H1 (cell line): ENCODE measurements around the gene ANK3. TPM values are rescaled to one million over a fixed set of nuclear protein-coding genes. Genes with fewer than 3 reads are reported as not detected.

Source experiments
- CTCF ChIA-PET: fragments of 300-600 bp; sonication (Branson Sonifier 250); formaldehyde crosslinking; loops from one replicate; lab custom pipeline; 2021; ENCODE audit not compliant: partially characterized antibody; lab: Charles Lee
- POLR2A ChIA-PET: fragments of 300-600 bp; sonication (Branson Sonifier 250); formaldehyde crosslinking; loops from one replicate; lab custom pipeline; 2021; ENCODE audit warnings: inconsistent platforms; ENCODE audit not compliant: partially characterized antibody; lab: Charles Lee
- DNase-seq, 2 experiments: peaks; one replicate each; pipeline versions ENCODE4 v3.0.0 to v3.0.0-alpha.2; 2010 to 2022; ENCODE audit warnings: low spot score in 2 of 2, low read depth in 1 of 2, mixed read lengths in 1 of 2
- FAIRE-seq: peaks from 2 replicates; lab custom pipeline; 2011; peaks lifted over from hg19 to GRCh38; lab: Jason Lieb, UNC
- H2AFZ ChIP-seq: 2 replicates; pipeline ENCODE4 v1.8.1; 2012; ENCODE audit warnings: low read length, inconsistent platforms
- H2AK5ac ChIP-seq: 2 replicates; pipeline ENCODE4 v1.6.1; 2013; ENCODE audit warnings: low read depth, low read length
- H2BK120ac ChIP-seq: replicated peaks from 2 replicates; pipeline ENCODE3; 2013; ENCODE audit warnings: low read depth, low read length, inconsistent platforms
- H2BK12ac ChIP-seq: 2 replicates; pipeline ENCODE4 v1.6.1; 2013; ENCODE audit warnings: low read depth, low read length
- H2BK15ac ChIP-seq: 2 replicates; pipeline ENCODE4 v1.6.1; 2013; ENCODE audit warnings: low read length
- H2BK20ac ChIP-seq: 2 replicates; pipeline ENCODE4 v1.6.1; 2013; ENCODE audit warnings: low read length
- H2BK5ac ChIP-seq: 2 replicates; pipeline ENCODE4 v1.6.1; 2013; ENCODE audit warnings: low read depth, low read length
- H3K14ac ChIP-seq: 2 replicates; pipeline ENCODE4 v1.6.1; 2013; ENCODE audit warnings: inconsistent platforms; ENCODE audit not compliant: insufficient read length
- H3K18ac ChIP-seq: 2 replicates; pipeline ENCODE4 v1.6.1; 2013; ENCODE audit warnings: low read length; ENCODE audit errors: extremely low read depth
- H3K23ac ChIP-seq: 2 replicates; pipeline ENCODE4 v1.6.1; 2013; ENCODE audit warnings: inconsistent platforms; ENCODE audit not compliant: insufficient read length
- H3K23me2 ChIP-seq: 2 replicates; pipeline ENCODE4 v1.6.1; 2013; ENCODE audit warnings: low read depth, low read length
- H3K27ac ChIP-seq: 2 replicates; pipeline ENCODE4 v1.6.1; 2011; ENCODE audit warnings: low read depth, low read length, inconsistent platforms
- H3K27me3 ChIP-seq, 4 experiments: replicated peaks in 1 of 4; 1 replicate in 1 of 4; 2 replicates in 3 of 4; pipeline versions ENCODE4 v1.6.1 to v1.8.1; 2011 to 2013; ENCODE audit warnings: low read length in 3 of 4, mild to moderate bottlenecking in 3 of 4, inconsistent platforms in 2 of 4, mixed read lengths in 2 of 4, moderate library complexity in 1 of 4; ENCODE audit not compliant: control insufficient read depth in 3 of 4, insufficient read depth in 3 of 4; ENCODE audit errors: extremely low read depth in 1 of 4
- H3K36me3 ChIP-seq, 4 experiments: 2 replicates each; pipeline versions ENCODE4 v1.6.1 to v1.8.1; 2011 to 2013; ENCODE audit warnings: mild to moderate bottlenecking in 4 of 4, low read length in 3 of 4, moderate library complexity in 2 of 4, control low read depth in 1 of 4, inconsistent platforms in 1 of 4; ENCODE audit not compliant: insufficient read depth in 4 of 4, control insufficient read depth in 2 of 4
- H3K4ac ChIP-seq: replicated peaks from 2 replicates; pipeline ENCODE3; 2013; ENCODE audit warnings: low read length, low read depth, mixed read lengths, inconsistent platforms; ENCODE audit not compliant: insufficient read length
- H3K4me1 ChIP-seq, 4 experiments: replicated peaks in 1 of 4; 1 replicate in 1 of 4; 2 replicates in 3 of 4; pipeline versions ENCODE4 v1.6.1 to v1.8.1; 2011 to 2013; ENCODE audit warnings: low read length in 3 of 4, inconsistent platforms in 2 of 4, mixed read lengths in 1 of 4; ENCODE audit not compliant: insufficient read depth in 4 of 4, control insufficient read depth in 3 of 4
- H3K4me2 ChIP-seq, 2 experiments: 2 replicates each; pipeline versions ENCODE4 v1.6.1 to v1.8.1; 2011 to 2013; ENCODE audit warnings: low read depth in 2 of 2, low read length in 2 of 2, control low read depth in 1 of 2, inconsistent platforms in 1 of 2, mild to moderate bottlenecking in 1 of 2; ENCODE audit not compliant: insufficient read depth in 1 of 2
- H3K4me3 ChIP-seq, 4 experiments: fragments of 200-600, 300-600 bp in 1 of 4; sonication (generic), shearing (Covaris generic), sonication (Bioruptor Twin) in 1 of 4; 2 replicates each; pipeline versions ENCODE4 v1.5.1 to v1.8.1; 2011 to 2016; ENCODE audit warnings: low read length in 4 of 4, low read depth in 3 of 4, control low read depth in 2 of 4, inconsistent platforms in 2 of 4, mild to moderate bottlenecking in 2 of 4, mixed read lengths in 1 of 4, moderate library complexity in 1 of 4; ENCODE audit not compliant: insufficient read depth in 2 of 4; ENCODE audit errors: extremely low read depth in 1 of 4
- H3K56ac ChIP-seq: replicated peaks from 2 replicates; pipeline ENCODE3; 2013; ENCODE audit warnings: low read depth, mild to moderate bottlenecking, mixed read lengths, low read length, inconsistent platforms; ENCODE audit not compliant: insufficient read length
- H3K79me1 ChIP-seq: 2 replicates; pipeline ENCODE4 v1.6.1; 2013; ENCODE audit warnings: low read depth, low read length, control low read depth
- H3K79me2 ChIP-seq, 2 experiments: 2 replicates each; pipeline versions ENCODE4 v1.6.1 to v1.8.1; 2012 to 2013; ENCODE audit warnings: low read length in 2 of 2, mild to moderate bottlenecking in 2 of 2, inconsistent platforms in 1 of 2; ENCODE audit not compliant: insufficient read depth in 2 of 2, control insufficient read depth in 1 of 2
- H3K9ac ChIP-seq, 4 experiments: replicated peaks in 1 of 4; 1 replicate in 1 of 4; 2 replicates in 3 of 4; pipeline versions ENCODE4 v1.6.1 to v1.8.1; 2011 to 2013; ENCODE audit warnings: low read depth in 3 of 4, low read length in 3 of 4, control low read depth in 2 of 4, mild to moderate bottlenecking in 2 of 4, moderate library complexity in 2 of 4, inconsistent platforms in 1 of 4; ENCODE audit errors: extremely low read depth in 1 of 4
- H3K9me3 ChIP-seq, 2 experiments: 2 replicates each; pipeline versions ENCODE4 v1.6.1 to v1.8.1; 2012 to 2013; ENCODE audit warnings: mild to moderate bottlenecking in 2 of 2, moderate library complexity in 2 of 2, control low read depth in 1 of 2, inconsistent platforms in 1 of 2, low read depth in 1 of 2, low read length in 1 of 2, mixed read lengths in 1 of 2; ENCODE audit not compliant: insufficient read depth in 2 of 2
- H4K20me1 ChIP-seq, 2 experiments: replicated peaks in 1 of 2; 2 replicates each; pipeline versions ENCODE3 to v1.8.1; 2011 to 2013; ENCODE audit warnings: inconsistent platforms in 2 of 2, low read length in 2 of 2, mild to moderate bottlenecking in 1 of 2; ENCODE audit not compliant: insufficient read depth in 2 of 2, control insufficient read depth in 1 of 2
- H4K5ac ChIP-seq: 2 replicates; pipeline ENCODE4 v1.6.1; 2013; ENCODE audit warnings: low read length, low read depth, mixed read lengths, inconsistent platforms; ENCODE audit not compliant: insufficient read length
- H4K8ac ChIP-seq: 2 replicates; pipeline ENCODE4 v1.8.0; 2013; ENCODE audit warnings: mild to moderate bottlenecking, moderate library complexity, low read length, inconsistent platforms; ENCODE audit not compliant: insufficient read depth; ENCODE audit errors: extremely low read depth
- H4K91ac ChIP-seq: replicated peaks from 2 replicates; pipeline ENCODE3; 2013; ENCODE audit warnings: low read length, mixed read lengths, inconsistent platforms; ENCODE audit not compliant: insufficient read length
- BACH1 ChIP-seq: IDR thresholded peaks from 2 replicates; pipeline ENCODE4 v1.6.1; 2012; ENCODE audit warnings: low read length, improper control_type of control experiment
- CHD2 ChIP-seq: IDR thresholded peaks from 2 replicates; pipeline ENCODE4 v1.6.1; 2012; ENCODE audit warnings: low read length, improper control_type of control experiment
- CTCF ChIP-seq, 3 experiments: IDR thresholded peaks; 1 replicate in 2 of 3; 2 replicates in 1 of 3; pipeline versions ENCODE4 v1.5.1 to v1.6.1; 2011; ENCODE audit warnings: low read length in 3 of 3, mild to moderate bottlenecking in 3 of 3, inconsistent platforms in 2 of 3, low read depth in 1 of 3, moderate library complexity in 1 of 3; ENCODE audit not compliant: insufficient read depth in 1 of 3; ENCODE audit errors: control extremely low read depth in 1 of 3
- KDM4A ChIP-seq: IDR thresholded peaks from one replicate; pipeline ENCODE4 v1.7.1; 2012; ENCODE audit warnings: low read depth, mild to moderate bottlenecking, moderate library complexity, low read length, inconsistent platforms; ENCODE audit not compliant: severe bottlenecking
- POLR2AphosphoS5 ChIP-seq: IDR thresholded peaks from 2 replicates; pipeline ENCODE4 v1.6.1; 2011; ENCODE audit warnings: low read depth, low read length
- POU5F1 ChIP-seq: IDR thresholded peaks from 2 replicates; pipeline ENCODE4 v1.6.1; 2011; ENCODE audit warnings: low read depth, mild to moderate bottlenecking, low read length, moderate library complexity
- SIRT6 ChIP-seq: IDR thresholded peaks from one replicate; pipeline ENCODE4 v1.7.1; 2012; ENCODE audit warnings: low read length, inconsistent platforms
- WGBS, 2 experiments: shearing (Covaris generic) in 1 of 2; methylation state at CpG; one replicate each; pipeline versions ENCODE4 v1.1.6 to v1.1.7; 2013 to 2015; ENCODE audit warnings: low lambda C conversion rate in 2 of 2, mixed read lengths in 2 of 2, inconsistent platforms in 1 of 2, low coverage in 1 of 2, missing lambda C conversion rate in 1 of 2; ENCODE audit not compliant: insufficient replicate concordance in 2 of 2, insufficient coverage in 1 of 2, insufficient read length in 1 of 2; ENCODE audit errors: extremely low coverage in 1 of 2, missing lambda C conversion rate in 1 of 2; 5-methylcytosine and 5-hydroxymethylcytosine counted together
- polyA plus RNA-seq, 7 experiments: library from polyadenylated mRNA; depleted of rRNA in 3 of 7; stranded (reverse) in 5 of 7; unstranded in 2 of 7; fragments of >200 nt in 5 of 7; fragments of 200-250 nt in 2 of 7; gene quantifications; 1 replicate in 5 of 7; 2 replicates in 1 of 7; 4 replicates in 1 of 7; pipeline versions ENCODE4 v1.2.1 to v1.2.3, GENCODE V29; 2011 to 2013; ENCODE audit warnings: missing spikeins in 2 of 7, mixed read lengths in 2 of 7
- total RNA-seq: library from RNA; stranded (reverse); fragmentation: NEBNext Ultra II Directional; extraction: Animal tissue kit (Norgen Biotek cat#: 25700); gene quantifications from 2 replicates; pipeline ENCODE4 v1.2.1, GENCODE V29; 2021

ANK3 gene
- total and polyA plus RNA-seq, 2 of the 8 experiments (the other 6 are each of a cell fraction or from before 2014, with no cell fraction given): 18.1 to 67.9 TPM

DNA sequence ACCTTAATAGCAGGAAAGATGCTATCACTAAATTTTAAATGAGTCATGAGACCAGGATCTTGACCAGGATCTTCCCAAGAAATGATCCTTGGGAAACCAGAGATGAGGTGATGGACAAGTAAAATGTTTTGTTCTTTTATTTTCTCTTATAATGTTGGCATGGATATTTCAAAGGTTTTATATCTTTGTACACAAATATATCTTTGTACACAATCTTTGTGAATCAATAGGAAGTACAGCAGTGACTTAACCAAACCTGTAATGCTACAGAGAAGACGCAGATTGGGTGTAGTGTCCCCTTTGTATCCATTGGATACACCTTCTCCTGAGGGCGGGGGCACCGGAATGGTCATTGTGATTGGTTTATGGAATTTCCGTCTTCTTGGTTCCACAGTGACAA, 303.3 kb downstream of the ANK3 start:
- Histone ChIP-seq H3K79me2 (no peaks in the 10 kb centered on the region), H2AFZ (no peak overlapping the region), H3K4ac (no peak overlapping the region), H3K4me3 (no peak overlapping the region), H3K18ac (no peak overlapping the region), H3K27me3 (no peaks in the 10 kb centered on the region), H2BK15ac (no peak overlapping the region), H2BK120ac (no peak overlapping the region), H3K56ac (no peak overlapping the region), H3K79me1 (no peaks in the 10 kb centered on the region), H3K23me2 (no peaks in the 10 kb centered on the region), H4K5ac (no peak overlapping the region), H3K4me2 (no peak overlapping the region), H3K9me3 (no peaks in the 10 kb centered on the region), H4K20me1 (no peaks in the 10 kb centered on the region), H3K9ac (no peak overlapping the region), H3K36me3 (peaks cover 0 to 15% (median 1%) of the 10 kb centered on the region in 4 experiments; a peak in 2 of 8 replicates), H3K4me1 (peaks cover 0 to 5% (median 3%) of the 10 kb centered on the region in 4 experiments; a peak in 3 of 7 replicates), H2AK5ac (no peak overlapping the region), H2BK5ac (no peak overlapping the region), H4K8ac (no peak overlapping the region), H3K23ac (no peak overlapping the region), H2BK20ac (no peak overlapping the region), H3K14ac (no peak overlapping the region), H3K27ac (no peak overlapping the region), H2BK12ac (no peak overlapping the region), H4K91ac (no peak overlapping the region)
- no peak for TF ChIP-seq SIRT6
- TF ChIP-seq CHD2: no peak
- no peak for TF ChIP-seq POU5F1
- no peak for TF ChIP-seq CTCF (IDR thresholded peaks at IDR 0.05; ENCODE audit: control extremely low read depth in 1 of 3, insufficient read depth in 1 of 3, low read depth in 1 of 3, low read length in 3 of 3)
- no peak for TF ChIP-seq POLR2AphosphoS5
- TF ChIP-seq KDM4A: no peak
- TF ChIP-seq BACH1: no peak
- CTCF ChIA-PET: interaction anchor here (0.8 kb wide), 1 partner anchor 37 kb away, joined by 3 read pairs; no protein-coding TSS in a partner anchor
- FAIRE-seq: no peak
- WGBS, 2 experiments: 92% methylated on average over 4 of the region's 4 CpGs; no CpG with 5 or more reads in 1 of the 2 experiments
- POLR2A ChIA-PET: no interaction called here
- no peak for DNase-seq
